Esophagus muscularis mucosa (tissue), 4 donors: ENCODE results near the gene TSPAN11. TPM values are rescaled to one million over a fixed set of nuclear protein-coding genes. Genes with fewer than 3 reads are reported as not detected.

Source experiments
- DNase-seq: peaks from one replicate; pipeline ENCODE4 v3.0.0-alpha.2; 2017; ENCODE audit errors: extremely low spot score
- H3K27ac ChIP-seq, 4 donors: fragments of 200-600 bp; sonication (generic); replicated peaks in 1 of 4; 1 replicate in 3 of 4; 2 replicates in 1 of 4; pipeline ENCODE4 v1.5.1; 2016 to 2019; ENCODE audit warnings: mild to moderate bottlenecking in 1 of 4
- H3K27me3 ChIP-seq, 4 donors: fragments of 200-600 bp; sonication (generic); one replicate each; pipeline versions ENCODE4 v1.5.1 to v1.6.0; 2016 to 2019
- H3K36me3 ChIP-seq, 4 donors: fragments of 200-600 bp; sonication (generic); one replicate each; pipeline ENCODE4 v1.5.1; 2016 to 2019
- H3K4me1 ChIP-seq, 4 donors: fragments of 200-600 bp; sonication (generic); one replicate each; pipeline ENCODE4 v1.5.1; 2016 to 2019
- H3K4me3 ChIP-seq, 4 donors: fragments of 200-600 bp; sonication (generic); 1 replicate in 2 of 4; 2 replicates in 2 of 4; pipeline ENCODE4 v1.5.1; 2016 to 2019; ENCODE audit warnings: mild to moderate bottlenecking in 4 of 4, moderate library complexity in 1 of 4
- H3K9me3 ChIP-seq, 4 donors: fragments of 200-600 bp; sonication (generic); 1 replicate in 3 of 4; 2 replicates in 1 of 4; pipeline ENCODE4 v1.5.1; 2016 to 2019
- EP300 ChIP-seq: sonication (generic); formaldehyde crosslinking; IDR thresholded peaks from one replicate; pipeline ENCODE4 v1.6.1; 2017; ENCODE audit warnings: antibody characterized with exemption
- POLR2A ChIP-seq: fragments of 450-650 bp; IDR thresholded peaks from one replicate; pipeline ENCODE4 v1.6.1; 2017; ENCODE audit warnings: antibody characterized with exemption, moderate library complexity, mild to moderate bottlenecking, low read depth
- POLR2AphosphoS5 ChIP-seq, 2 donors: sonication (generic); formaldehyde crosslinking; IDR thresholded peaks; one replicate each; pipeline ENCODE4 v1.6.1; 2017; ENCODE audit warnings: antibody characterized with exemption in 2 of 2
- WGBS: methylation state at CpG from one replicate; pipeline ENCODE4 v1.1.5; 2018; 5-methylcytosine and 5-hydroxymethylcytosine counted together
- intact Hi-C: fragments of 100-400 bp; cut with DNase I; formaldehyde crosslinking; loops from one replicate; pipeline ENCODE4 v1.15.1; 2023
- total RNA-seq, 4 donors: library from RNA; depleted of rRNA; stranded (reverse); fragments of >200 nt; gene quantifications; one replicate each; pipeline versions ENCODE4 v1.1.0 to v1.2.1, GENCODE V29; 2016
- TF ChIP-seq, protein P1 (sequence below), 3 experiments: fragments of 200-600 bp in 2 of 3; fragments of 450-650 bp in 1 of 3; sonication (generic) in 2 of 3; IDR thresholded peaks; one replicate each; pipeline ENCODE4 v1.5.1; 2017 to 2019; ENCODE audit warnings: antibody characterized with exemption in 3 of 3, mild to moderate bottlenecking in 2 of 3, moderate library complexity in 1 of 3

The TSPAN11 gene
- total RNA-seq, 4 donors from 2014 or later = 5.8 to 20.9 (median 12.7) TPM

GRCh38 chr12:31035967-31036665 lies 109.6 kb downstream of the TSPAN11 start:
- TF ChIP-seq, protein P1, sequence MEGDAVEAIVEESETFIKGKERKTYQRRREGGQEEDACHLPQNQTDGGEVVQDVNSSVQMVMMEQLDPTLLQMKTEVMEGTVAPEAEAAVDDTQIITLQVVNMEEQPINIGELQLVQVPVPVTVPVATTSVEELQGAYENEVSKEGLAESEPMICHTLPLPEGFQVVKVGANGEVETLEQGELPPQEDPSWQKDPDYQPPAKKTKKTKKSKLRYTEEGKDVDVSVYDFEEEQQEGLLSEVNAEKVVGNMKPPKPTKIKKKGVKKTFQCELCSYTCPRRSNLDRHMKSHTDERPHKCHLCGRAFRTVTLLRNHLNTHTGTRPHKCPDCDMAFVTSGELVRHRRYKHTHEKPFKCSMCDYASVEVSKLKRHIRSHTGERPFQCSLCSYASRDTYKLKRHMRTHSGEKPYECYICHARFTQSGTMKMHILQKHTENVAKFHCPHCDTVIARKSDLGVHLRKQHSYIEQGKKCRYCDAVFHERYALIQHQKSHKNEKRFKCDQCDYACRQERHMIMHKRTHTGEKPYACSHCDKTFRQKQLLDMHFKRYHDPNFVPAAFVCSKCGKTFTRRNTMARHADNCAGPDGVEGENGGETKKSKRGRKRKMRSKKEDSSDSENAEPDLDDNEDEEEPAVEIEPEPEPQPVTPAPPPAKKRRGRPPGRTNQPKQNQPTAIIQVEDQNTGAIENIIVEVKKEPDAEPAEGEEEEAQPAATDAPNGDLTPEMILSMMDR (IDR thresholded peaks at IDR 0.05) = no peak
- TF ChIP-seq POLR2AphosphoS5 (IDR thresholded peaks at IDR 0.05) (no peak), EP300 (no peak), POLR2A (no peak)
- H3K4me1 ChIP-seq = peaks cover 0 to 7% (median 0%) of the 10 kb centered on the region in 4 donors
- no peaks in the 10 kb centered on the region for H3K36me3 ChIP-seq
- intact Hi-C loops = no loop called here
- no peaks in the 10 kb centered on the region for H3K27me3 ChIP-seq
- DNase-seq = peak; percentile 91
- no peak overlapping the region for H3K4me3 ChIP-seq
- 76% methylated on average over 3 of the region's 4 CpGs for WGBS
- no peaks in the 10 kb centered on the region for H3K9me3 ChIP-seq
- H3K27ac ChIP-seq = no peak overlapping the region

GRCh38 chr12:31037028-31037427 lies 110.5 kb downstream of the TSPAN11 start:
- peaks cover 0 to 7% (median 0%) of the 10 kb centered on the region in 4 donors for H3K4me1 ChIP-seq
- H3K27ac ChIP-seq = no peak overlapping the region
- intact Hi-C loops = no loop called here
- WGBS = 100% methylated on average over 1 of the region's 1 CpG
- TF ChIP-seq, protein P1 (IDR thresholded peaks at IDR 0.05) = no peak
- TF ChIP-seq POLR2A (no peak), EP300 (no peak), POLR2AphosphoS5 (IDR thresholded peaks at IDR 0.05) (no peak)
- DNase-seq = no peak
- H3K9me3 ChIP-seq = no peaks in the 10 kb centered on the region
- no peaks in the 10 kb centered on the region for H3K27me3 ChIP-seq
- no peak overlapping the region for H3K4me3 ChIP-seq
- H3K36me3 ChIP-seq = no peaks in the 10 kb centered on the region

DNA sequence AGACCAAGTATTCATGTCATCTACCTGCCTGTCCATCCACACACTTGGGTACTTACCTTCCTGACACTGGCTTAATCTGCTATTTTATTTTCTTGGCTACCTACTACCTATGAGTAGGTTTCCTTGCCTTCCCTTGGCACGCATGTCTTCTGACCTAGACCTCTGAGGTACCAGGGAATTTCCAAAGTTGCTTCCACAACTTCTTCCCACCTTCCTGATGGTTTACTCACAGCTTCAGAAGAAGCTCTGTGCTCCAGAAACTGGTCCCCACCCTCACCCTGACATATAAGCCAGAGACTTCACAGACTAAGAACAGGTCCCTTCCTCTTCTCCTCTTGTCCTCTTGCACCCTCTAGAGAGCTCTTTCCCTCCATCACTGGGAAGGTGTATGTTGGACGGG lies 111.4 kb downstream of the TSPAN11 start:
- no peak overlapping the region for H3K4me3 ChIP-seq
- no peaks in the 10 kb centered on the region for H3K27me3 ChIP-seq
- peaks cover 0 to 7% (median 0%) of the 10 kb centered on the region in 4 donors for H3K4me1 ChIP-seq
- no peak for TF ChIP-seq EP300
- TF ChIP-seq, protein P1 (IDR thresholded peaks at IDR 0.05) = no peak
- no peak for TF ChIP-seq POLR2A
- no peak for TF ChIP-seq POLR2AphosphoS5 (IDR thresholded peaks at IDR 0.05)
- no peaks in the 10 kb centered on the region for H3K9me3 ChIP-seq
- no peaks in the 10 kb centered on the region for H3K36me3 ChIP-seq
- no peak for DNase-seq
- no peak overlapping the region for H3K27ac ChIP-seq
- intact Hi-C loops = no loop called here
- 92% methylated on average over 2 of the region's 2 CpGs for WGBS

DNA sequence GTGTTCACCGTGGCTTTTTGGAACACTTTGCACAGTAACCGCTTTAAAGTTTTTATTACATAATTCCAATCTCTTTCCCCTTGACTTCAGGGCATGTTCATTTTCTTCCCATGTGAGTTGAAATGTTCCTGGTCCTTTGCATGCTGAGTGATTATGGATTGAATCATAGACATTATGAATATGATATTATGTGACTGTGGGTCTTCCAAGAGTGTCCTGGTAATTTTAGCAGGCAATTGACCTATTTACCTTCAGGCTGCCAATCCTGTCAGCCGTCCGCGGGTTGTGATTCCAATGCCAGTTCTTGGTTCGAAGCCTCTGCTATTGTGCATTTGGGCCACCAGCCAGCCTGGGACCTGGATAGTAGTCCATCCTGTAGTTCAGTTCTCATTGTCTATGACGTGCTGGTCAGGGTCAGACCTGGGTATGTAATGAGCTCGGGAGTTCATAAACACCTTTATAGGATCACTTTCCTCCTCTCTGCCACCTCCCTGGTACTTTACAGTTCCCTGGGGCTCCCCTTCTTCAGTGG lies 114.6 kb downstream of the TSPAN11 start:
- no peak for TF ChIP-seq POLR2AphosphoS5 (IDR thresholded peaks at IDR 0.05)
- TF ChIP-seq, protein P1 (IDR thresholded peaks at IDR 0.05) = no peak
- TF ChIP-seq EP300 = no peak
- no peak for TF ChIP-seq POLR2A
- WGBS = 92% methylated on average over 8 of the region's 8 CpGs
- no peak for DNase-seq

More for the DNA sequence above, 114.6 kb downstream of the TSPAN11 start:
- H3K4me3 ChIP-seq = no peak overlapping the region
- H3K27me3 ChIP-seq = no peaks in the 10 kb centered on the region
- H3K36me3 ChIP-seq = no peaks in the 10 kb centered on the region
- no peak overlapping the region for H3K27ac ChIP-seq
- H3K4me1 ChIP-seq = no peaks in the 10 kb centered on the region
- intact Hi-C loops = no loop called here
- H3K9me3 ChIP-seq = no peaks in the 10 kb centered on the region

Other genes starting within 250 kb of the TSPAN11 start
- gene IPO8, start 230.9 kb upstream of the TSPAN11 start, total RNA-seq = 10 to 100 TPM; 35.0 to 63.6 (median 41.0) TPM
- gene CAPRIN2, start 171.8 kb upstream of the TSPAN11 start, total RNA-seq = 10 to 100 TPM; 21.5 to 44.4 (median 27.9) TPM
- gene DDX11, start 147.1 kb downstream of the TSPAN11 start, total RNA-seq = 10 to 100 TPM in 3 of 4 donors, 1 to 10 TPM in 1; 5.9 to 18.7 (median 12.7) TPM